ENCODE results near the gene SEMA3D.
A peak's percentile ranks its signal among the peaks of the same experiment; 100 is the strongest.

The SEMA3D gene

DNA sequence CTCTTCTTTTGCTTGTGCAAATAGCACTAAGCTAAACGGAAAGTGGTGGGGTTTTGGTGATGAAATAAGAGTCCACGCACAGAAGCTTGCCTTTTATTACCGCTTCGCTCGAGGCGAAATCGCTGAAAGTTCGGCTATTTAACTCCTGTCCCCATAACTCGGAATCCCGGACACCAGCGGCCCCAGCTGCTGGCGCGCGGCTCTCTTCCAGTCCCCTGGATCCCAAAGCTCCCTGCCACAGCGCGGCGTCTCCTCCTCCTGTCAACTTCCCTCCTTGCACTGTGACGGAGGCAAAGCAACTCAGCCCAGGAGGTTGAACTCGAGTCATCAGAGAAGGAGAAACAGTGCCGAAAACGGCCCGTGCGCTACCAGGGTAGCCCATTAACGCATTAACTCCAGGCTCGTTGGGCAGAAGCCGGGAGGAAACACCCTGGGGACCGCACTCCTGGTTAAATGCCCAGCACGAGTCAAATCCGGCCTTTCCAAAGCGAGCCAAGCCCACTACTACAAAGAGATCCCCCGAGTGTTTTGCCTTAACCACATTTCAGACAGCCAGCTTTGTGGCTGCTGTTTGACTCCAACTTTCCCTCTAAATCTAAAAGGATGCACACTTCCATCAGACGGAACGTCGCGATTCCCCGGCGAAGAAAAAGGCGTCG, 1.3 kb downstream of the SEMA3D start:
- DNase-seq: peak; percentile 10 to 79 (median 58)
- intact Hi-C loops (cut with DNase I): no loop called here

GRCh38 chr7:85184599-85185423, 2.0 kb downstream of the SEMA3D start:
- peak in 36 of 42 donors; percentile 2 to 56 (median 20) for DNase-seq
- intact Hi-C loops (cut with DNase I): no loop called here

- intact Hi-C loops (cut with DNase I): no loop called here
- DNase-seq: no peak
Measured at GRCh38 chr7:85183296-85183695, 3.6 kb downstream of the SEMA3D start.

- intact Hi-C loops (cut with DNase I): no loop called here
- no peak for DNase-seq
Measured at GRCh38 chr7:85178531-85179298, 8.1 kb downstream of the SEMA3D start.

GRCh38 chr7:85177316-85177715, 9.5 kb downstream of the SEMA3D start:
- no peak for DNase-seq
- intact Hi-C loops (cut with DNase I): no loop called here

- no peak for DNase-seq
- intact Hi-C loops (cut with DNase I): no loop called here
Measured at GRCh38 chr7:85176197-85176596, 10.7 kb downstream of the SEMA3D start.

GRCh38 chr7:85175217-85175616, 11.6 kb downstream of the SEMA3D start:
- intact Hi-C loops (cut with DNase I): no loop called here
- DNase-seq: no peak

GRCh38 chr7:85172530-85172941, 14.3 kb downstream of the SEMA3D start:
- DNase-seq: peak in 8 of 42 donors; percentile 6 to 42 (median 12)
- intact Hi-C loops (cut with DNase I): no loop called here

DNA sequence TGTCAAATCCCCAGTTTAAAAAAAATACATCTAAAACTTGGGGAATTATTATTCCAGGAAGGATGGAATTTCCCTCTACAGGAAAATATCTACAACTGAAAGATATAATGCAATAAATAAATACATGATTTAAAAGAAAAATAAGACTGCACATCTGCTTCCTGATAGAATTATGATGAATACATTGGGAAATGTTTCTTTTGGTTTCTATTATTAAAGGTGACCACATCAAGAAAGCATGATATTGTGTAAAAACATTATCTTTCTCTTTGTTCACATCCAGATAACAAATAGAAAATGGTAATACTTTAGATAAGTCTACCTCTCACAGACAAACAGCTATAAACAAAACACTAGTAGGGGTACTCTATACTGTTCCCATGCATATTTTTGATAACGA, 19.2 kb downstream of the SEMA3D start:
- DNase-seq: no peak
- intact Hi-C loops (cut with DNase I): no loop called here

DNA sequence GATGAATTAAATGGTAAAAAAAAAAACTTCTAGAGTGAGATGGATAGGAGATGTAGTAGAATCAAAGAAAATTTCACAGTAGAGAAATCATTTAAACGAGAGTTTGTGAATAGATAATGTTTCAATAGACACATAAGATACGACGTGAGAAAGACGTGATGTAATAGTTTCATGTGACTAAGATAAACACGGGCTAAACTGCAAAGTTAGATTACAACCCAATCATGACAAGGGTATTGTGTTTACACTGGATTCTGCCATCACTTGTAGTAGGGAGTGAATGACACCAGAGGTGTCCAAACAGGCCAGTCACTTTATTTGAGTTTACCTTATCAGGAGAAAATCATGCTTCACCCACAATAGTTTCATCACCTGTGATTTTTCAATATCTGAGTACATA, 21.6 kb downstream of the SEMA3D start:
- intact Hi-C loops (cut with DNase I): no loop called here

GRCh38 chr7:85164376-85164775, 22.5 kb downstream of the SEMA3D start:
- no peak for DNase-seq
- intact Hi-C loops (cut with DNase I): no loop called here

More for the DNA sequence above, 21.6 kb downstream of the SEMA3D start:
- DNase-seq: no peak

DNA sequence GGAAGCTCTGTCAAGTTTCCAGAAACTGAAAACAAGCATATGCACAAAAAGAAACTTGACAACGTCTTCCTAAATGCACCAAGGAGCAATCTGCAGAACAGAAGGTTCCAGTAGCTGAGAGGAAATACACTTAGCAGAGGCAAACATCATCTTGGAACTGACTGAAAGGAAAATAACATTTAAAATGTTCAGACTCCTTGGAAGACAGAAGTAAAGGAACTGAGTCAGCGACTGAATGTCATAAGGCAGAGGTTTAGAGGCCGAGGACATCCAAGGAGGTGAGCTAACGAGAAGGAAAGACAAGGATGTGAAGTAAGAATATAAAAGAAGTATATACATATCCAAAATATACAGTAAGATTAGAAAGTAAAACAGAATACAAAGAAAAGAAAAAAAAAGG, 24.1 kb downstream of the SEMA3D start:
- DNase-seq: no peak
- intact Hi-C loops (cut with DNase I): no loop called here

- intact Hi-C loops (cut with DNase I): no loop called here
Measured at GRCh38 chr7:85160223-85160622, 26.6 kb downstream of the SEMA3D start.

GRCh38 chr7:85159003-85159402, 27.9 kb downstream of the SEMA3D start:
- intact Hi-C loops (cut with DNase I): no loop called here
- no peak for DNase-seq

More at GRCh38 chr7:85160223-85160622, 26.6 kb downstream of the SEMA3D start:
- DNase-seq: no peak

GRCh38 chr7:85156661-85157208, 30.1 kb downstream of the SEMA3D start:
- DNase-seq: no peak
- intact Hi-C loops (cut with DNase I): no loop called here

DNA sequence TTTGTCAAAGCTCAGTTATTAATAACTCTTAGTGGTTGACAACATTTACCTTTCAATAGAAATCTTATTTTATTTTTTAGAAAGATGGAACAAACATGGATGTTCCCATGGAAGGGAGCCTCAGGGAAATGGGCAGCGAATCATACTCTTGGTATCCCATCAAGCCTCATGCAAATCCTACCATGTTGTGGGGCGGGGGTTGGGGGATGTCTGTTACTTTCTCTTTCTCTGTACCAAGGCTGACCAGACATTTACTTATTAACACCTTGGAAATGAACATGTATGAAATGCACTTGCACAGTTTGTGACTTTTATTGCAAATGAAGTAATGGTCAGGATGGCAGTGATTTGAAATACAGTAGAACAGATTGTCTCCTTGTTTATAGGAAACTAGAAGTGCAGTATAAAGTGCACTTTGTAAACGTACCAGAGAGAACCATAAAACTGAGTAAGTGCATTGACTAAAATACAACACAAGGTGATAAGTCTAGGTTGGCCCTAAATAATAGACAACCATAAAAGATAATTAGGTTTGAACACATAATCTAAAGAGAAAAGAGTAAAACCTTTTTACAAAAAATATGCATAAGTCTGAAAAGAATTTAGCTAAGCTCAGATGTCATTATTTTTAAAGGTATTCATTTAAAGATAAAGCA, 32.4 kb downstream of the SEMA3D start:
- intact Hi-C loops (cut with DNase I): no loop called here
- DNase-seq: no peak

- intact Hi-C loops (cut with DNase I): no loop called here
- DNase-seq: no peak
Measured at GRCh38 chr7:85153715-85154114, 33.1 kb downstream of the SEMA3D start.

- no peak for DNase-seq
- intact Hi-C loops (cut with DNase I): no loop called here
Measured at GRCh38 chr7:85150624-85151023, 36.2 kb downstream of the SEMA3D start.

- DNase-seq: no peak
- intact Hi-C loops (cut with DNase I): no loop called here
Measured at GRCh38 chr7:85144771-85145170, 42.1 kb downstream of the SEMA3D start.
